Caco-2 (cell line): ENCODE results near the gene SPAM1. TPM values are rescaled to one million over a fixed set of nuclear protein-coding genes. Genes with fewer than 3 reads are reported as not detected.

ENCODE experiments used
- Bru-seq: library from RNA; stranded (reverse); fragments of 400-500 nt; gene quantifications from one replicate; lab custom pipeline; 2021; lab: Mats Ljungman, UMichigan
- BruChase-seq, 2 experiments: library from RNA; stranded (reverse); fragments of 400-500 nt; gene quantifications; one replicate each; lab custom pipeline; 2021; lab: Mats Ljungman, UMichigan
- BruUV-seq: library from RNA; stranded (reverse); fragments of 400-500 nt; replicated peaks from 2 replicates; lab custom pipeline; 2021; lab: Mats Ljungman, UMichigan
- CTCF ChIA-PET: fragments of 300-600 bp; sonication (Branson Sonifier 250); formaldehyde crosslinking; loops from one replicate; lab custom pipeline; 2022; ENCODE audit warnings: antibody characterized with exemption; lab: Charles Lee
- POLR2A ChIA-PET: fragments of 300-600 bp; sonication (Branson Sonifier 250); formaldehyde crosslinking; loops from one replicate; lab custom pipeline; 2022; ENCODE audit warnings: antibody characterized with exemption; lab: Charles Lee
- DNase-seq, 2 experiments: peaks; one replicate each; pipeline versions ENCODE4 v3.0.0 to v3.0.0-alpha.2; 2020 to 2022
- H3K27me3 ChIP-seq: replicated peaks from 2 replicates; pipeline ENCODE4 v1.6.0; 2011; ENCODE audit warnings: low read length; ENCODE audit not compliant: control insufficient read depth, insufficient read depth
- H3K36me3 ChIP-seq: 2 replicates; pipeline ENCODE4 v1.5.1; 2011; ENCODE audit warnings: low read length; ENCODE audit not compliant: control insufficient read depth, insufficient read depth
- H3K4me1 ChIP-seq: fragments of 250-450 bp; sonication (Bioruptor Pico); 2 replicates; pipeline ENCODE4 v1.5.1; 2020; ENCODE audit warnings: mild to moderate bottlenecking
- H3K4me3 ChIP-seq: 2 replicates; pipeline ENCODE4 v1.5.1; 2011; ENCODE audit warnings: low read depth, mild to moderate bottlenecking, control low read depth, low read length
- H3K9me3 ChIP-seq: fragments of 250-450 bp; sonication (Bioruptor Pico); 2 replicates; pipeline ENCODE4 v1.5.1; 2020; ENCODE audit warnings: mild to moderate bottlenecking, moderate library complexity
- H3K27ac Mint-ChIP-seq: one replicate; pipeline ENCODE4 v1.8.0; 2022; ENCODE audit warnings: mixed read lengths; ENCODE audit not compliant: unreplicated experiment
- H3K27me3 Mint-ChIP-seq: one replicate; pipeline ENCODE4 v1.8.0; 2022; ENCODE audit warnings: mixed read lengths; ENCODE audit not compliant: insufficient read depth, unreplicated experiment
- H3K36me3 Mint-ChIP-seq: one replicate; pipeline ENCODE4 v1.8.0; 2022; ENCODE audit warnings: mild to moderate bottlenecking, mixed read lengths; ENCODE audit not compliant: insufficient read depth, unreplicated experiment
- H3K4me1 Mint-ChIP-seq: one replicate; pipeline ENCODE4 v1.8.0; 2022; ENCODE audit warnings: low read depth, mixed read lengths; ENCODE audit not compliant: unreplicated experiment
- H3K4me3 Mint-ChIP-seq: one replicate; pipeline ENCODE4 v1.8.0; 2022; ENCODE audit warnings: mild to moderate bottlenecking, moderate library complexity, mixed read lengths; ENCODE audit not compliant: unreplicated experiment
- H3K9me3 Mint-ChIP-seq: one replicate; pipeline ENCODE4 v1.8.0; 2022; ENCODE audit warnings: mixed read lengths; ENCODE audit not compliant: unreplicated experiment
- CTCF ChIP-seq, 2 experiments: fragments of 200-600 bp in 1 of 2; IDR thresholded peaks; 1 replicate in 1 of 2; 2 replicates in 1 of 2; pipeline versions ENCODE4 v1.5.1 to v1.8.0; 2011 to 2022; ENCODE audit warnings: antibody characterized with exemption in 1 of 2, control low read depth in 1 of 2, inconsistent platforms in 1 of 2, low read depth in 1 of 2, low read length in 1 of 2, mild to moderate bottlenecking in 1 of 2, moderate library complexity in 1 of 2; ENCODE audit not compliant: insufficient read depth in 1 of 2, severe bottlenecking in 1 of 2, unreplicated experiment in 1 of 2
- intact Hi-C: fragments of 100-400 bp; cut with micrococcal nuclease; formaldehyde crosslinking; loops from one replicate; pipeline ENCODE4 v1.10.0; 2022; ENCODE audit not compliant: unreplicated experiment
- long read RNA-seq: library from polyadenylated mRNA; stranded (forward); transcript quantifications from one replicate; pipeline ENCODE4 v2.0.0, GENCODE V29; 2022
- total RNA-seq: library from RNA; stranded (reverse); gene quantifications from 2 replicates; pipeline ENCODE4 v1.2.3, GENCODE V29; 2022

SPAM1 gene
- total RNA-seq (not detected in 2 replicates), Bru-seq, nascent RNA (percentile 11 among the genes with signal in this experiment), BruChase-seq, experiment 1, labeled RNA remaining after a 2-hour chase (percentile 10 among the genes with signal in this experiment), BruChase-seq, experiment 2, labeled RNA remaining after a 6-hour chase (percentile 7 among the genes with signal in this experiment)
- long read RNA-seq = 0 reads

- H3K4me1 Mint-ChIP-seq = peaks cover 35% of the 10 kb centered on the region
- H3K27me3 Mint-ChIP-seq = no peaks in the 10 kb centered on the region
- H3K9me3 Mint-ChIP-seq = no peaks in the 10 kb centered on the region
- CTCF ChIA-PET = interaction anchor here (0.6 kb wide), 1 partner anchor 343 kb away, joined by 4 read pairs; no protein-coding TSS in a partner anchor
- H3K9me3 ChIP-seq = no peaks in the 10 kb centered on the region
- no peak within 1 kb of the TSS for H3K4me3 Mint-ChIP-seq
- no peak within 1 kb of the TSS for H3K4me3 ChIP-seq
- intact Hi-C loops = no loop called here
- peak within 1 kb of the TSS; percentile 17 for H3K27ac Mint-ChIP-seq
- H3K36me3 ChIP-seq = no peaks in the 10 kb centered on the region
- no peak for TF ChIP-seq CTCF (IDR thresholded peaks at IDR 0.05; ENCODE audit: insufficient read depth in 1 of 2, low read depth in 1 of 2, low read length in 1 of 2, severe bottlenecking in 1 of 2, unreplicated experiment in 1 of 2)
- no peaks in the 10 kb centered on the region for H3K27me3 ChIP-seq
- H3K36me3 Mint-ChIP-seq = no peaks in the 10 kb centered on the region
- POLR2A ChIA-PET = no interaction called here
- peaks cover 30% of the 10 kb centered on the region for H3K4me1 ChIP-seq
- DNase-seq = no peak
- no TSS peak for BruUV-seq
Observed at GRCh38 chr7:123924941-123925340, at the start of gene SPAM1. Gene SPAM1, plus strand, starts transcription at chr7:123925241. Its CDS starts 28,330 bp downstream, at chr7:123953571.

GRCh38 chr7:123876557-123877256, 48.3 kb upstream of the SPAM1 start:
- Histone ChIP-seq H3K9me3 (no peaks in the 10 kb centered on the region), H3K4me3 (no peak overlapping the region), H3K36me3 (no peaks in the 10 kb centered on the region), H3K4me1 (no peaks in the 10 kb centered on the region), H3K27me3 (no peaks in the 10 kb centered on the region)
- TF ChIP-seq CTCF (IDR thresholded peaks at IDR 0.05; ENCODE audit: insufficient read depth in 1 of 2, low read depth in 1 of 2, low read length in 1 of 2, severe bottlenecking in 1 of 2, unreplicated experiment in 1 of 2) = no peak
- Mint-ChIP-seq H3K4me3 (no peak overlapping the region), H3K9me3 (no peaks in the 10 kb centered on the region), H3K27ac (no peak overlapping the region), H3K36me3 (no peaks in the 10 kb centered on the region), H3K27me3 (peaks cover 2% of the 10 kb centered on the region), H3K4me1 (no peaks in the 10 kb centered on the region)
- intact Hi-C loops = no loop called here
- CTCF ChIA-PET = interaction anchor here (1.0 kb wide), 1 partner anchor 194 kb away, joined by 3 read pairs; no protein-coding TSS in a partner anchor
- DNase-seq = no peak
- BruUV-seq = no TSS peak
- POLR2A ChIA-PET = no interaction called here

GRCh38 chr7:123879628-123880027, 45.4 kb upstream of the SPAM1 start:
- no peak for DNase-seq
- no peak for TF ChIP-seq CTCF (IDR thresholded peaks at IDR 0.05; ENCODE audit: insufficient read depth in 1 of 2, low read depth in 1 of 2, low read length in 1 of 2, severe bottlenecking in 1 of 2, unreplicated experiment in 1 of 2)
- ChIA-PET POLR2A (no interaction called here), CTCF (interaction anchor here (1.0 kb wide), 1 partner anchor 109 kb away, joined by 3 read pairs; no protein-coding TSS in a partner anchor)
- no peaks in the 10 kb centered on the region for H3K27me3 ChIP-seq
- H3K4me1 ChIP-seq = no peaks in the 10 kb centered on the region
- no peaks in the 10 kb centered on the region for H3K4me1 Mint-ChIP-seq
- no peak overlapping the region for H3K27ac Mint-ChIP-seq
- no peaks in the 10 kb centered on the region for H3K9me3 Mint-ChIP-seq
- H3K4me3 ChIP-seq = no peak overlapping the region
- no peaks in the 10 kb centered on the region for H3K36me3 ChIP-seq
- BruUV-seq = no TSS peak
- H3K9me3 ChIP-seq = no peaks in the 10 kb centered on the region
- no peaks in the 10 kb centered on the region for H3K36me3 Mint-ChIP-seq
- intact Hi-C loops = no loop called here
- no peak overlapping the region for H3K4me3 Mint-ChIP-seq
- H3K27me3 Mint-ChIP-seq = peaks cover 2% of the 10 kb centered on the region
